ENCODE results near the gene AGO1.
"Not testable (repeated sequence)": the region's sequence is repeated elsewhere in the genome, so short reads cannot be mapped to it uniquely, and the experiment has no call there.

- TF ChIP-seq CTCF, POLR2A (IDR thresholded peaks at IDR 0.05): not testable (repeated sequence)
Observed at GRCh38 chr1:35869245-35869950, 13.6 kb upstream of the AGO1 start.

Measured in tibial nerve (tissue), 3 donors.